ENCODE data around the gene SLC11A1. TPM values are rescaled to one million over a fixed set of nuclear protein-coding genes. Genes with fewer than 3 reads are reported as not detected.

SLC11A1 gene
- total and polyA plus RNA-seq, 4 donors: 1.9 to 56.1 (median 22.1) TPM

GRCh38 chr2:218370410-218371063 is 11.5 kb upstream of the SLC11A1 start:
- ATAC-seq (ENCODE audit: low FRiP score) (no peak), DNase-seq (peak in 1 of 2 donors; percentile 78)
- Histone ChIP-seq H3K4me1 (ENCODE audit: control insufficient read depth in 1 of 2, insufficient read depth in 2 of 2, low read length in 2 of 2) (no peaks in the 10 kb centered on the region), H3K27ac (ENCODE audit: low read depth in 1 of 2, low read length in 2 of 2) (peak overlapping the region in 1 of 2 donors; percentile 17), H3K4me3 (ENCODE audit: low read length in 2 of 2) (no peak overlapping the region), H3K36me3 (ENCODE audit: control insufficient read depth in 1 of 2, insufficient read depth in 2 of 2, low read length in 1 of 2) (no peaks in the 10 kb centered on the region), H3K9me3 (ENCODE audit: control insufficient read depth, low read length) (no peaks in the 10 kb centered on the region), H3K27me3 (ENCODE audit: control insufficient read depth in 1 of 2, insufficient read depth in 2 of 2, low read length in 1 of 2) (no peaks in the 10 kb centered on the region)
- WGBS, 2 donors: 58 to 62% methylated on average over 11 of the region's 11 CpGs
- intact Hi-C loops (cut with DNase I): loop anchor here in 1 of 2 donors (2.0 kb wide), 1 partner anchor 24 kb away; no protein-coding TSS in a partner anchor

GRCh38 chr2:218371983-218372350 is 10.1 kb upstream of the SLC11A1 start:
- Histone ChIP-seq H3K9me3 (ENCODE audit: control insufficient read depth, low read length) (no peaks in the 10 kb centered on the region), H3K36me3 (ENCODE audit: control insufficient read depth in 1 of 2, insufficient read depth in 2 of 2, low read length in 1 of 2) (no peaks in the 10 kb centered on the region), H3K4me3 (ENCODE audit: low read length in 2 of 2) (no peak overlapping the region), H3K4me1 (ENCODE audit: control insufficient read depth in 1 of 2, insufficient read depth in 2 of 2, low read length in 2 of 2) (no peaks in the 10 kb centered on the region), H3K27ac (ENCODE audit: low read depth in 1 of 2, low read length in 2 of 2) (no peak overlapping the region), H3K27me3 (ENCODE audit: control insufficient read depth in 1 of 2, insufficient read depth in 2 of 2, low read length in 1 of 2) (no peaks in the 10 kb centered on the region)
- DNase-seq (peak in 1 of 2 donors; percentile 32), ATAC-seq (ENCODE audit: low FRiP score) (no peak)
- intact Hi-C loops (cut with DNase I): loop anchor here in 1 of 2 donors (2.0 kb wide), 1 partner anchor 23 kb away; no protein-coding TSS in a partner anchor

- DNase-seq: peak in 1 of 2 donors; percentile 3
- Histone ChIP-seq H3K36me3 (ENCODE audit: control insufficient read depth in 1 of 2, insufficient read depth in 2 of 2, low read length in 1 of 2) (no peaks in the 10 kb centered on the region), H3K4me1 (ENCODE audit: control insufficient read depth in 1 of 2, insufficient read depth in 2 of 2, low read length in 2 of 2) (no peaks in the 10 kb centered on the region), H3K27me3 (ENCODE audit: control insufficient read depth in 1 of 2, insufficient read depth in 2 of 2, low read length in 1 of 2) (no peaks in the 10 kb centered on the region), H3K27ac (ENCODE audit: low read depth in 1 of 2, low read length in 2 of 2) (no peak overlapping the region), H3K4me3 (ENCODE audit: low read length in 2 of 2) (no peak overlapping the region), H3K9me3 (ENCODE audit: control insufficient read depth, low read length) (no peaks in the 10 kb centered on the region)
- intact Hi-C loops (cut with DNase I): no loop called here
- ATAC-seq (ENCODE audit: low FRiP score): no peak
- WGBS, 2 donors: 72 to 73% methylated on average over 4 of the region's 4 CpGs
Measured at GRCh38 chr2:218374795-218375194, 7.3 kb upstream of the SLC11A1 start.

GRCh38 chr2:218375212-218375611 is 6.9 kb upstream of the SLC11A1 start:
- ATAC-seq (ENCODE audit: low FRiP score): no peak
- no peak for DNase-seq
- Histone ChIP-seq H3K4me1 (ENCODE audit: control insufficient read depth in 1 of 2, insufficient read depth in 2 of 2, low read length in 2 of 2) (no peaks in the 10 kb centered on the region), H3K4me3 (ENCODE audit: low read length in 2 of 2) (no peak overlapping the region), H3K27ac (ENCODE audit: low read depth in 1 of 2, low read length in 2 of 2) (no peak overlapping the region), H3K9me3 (ENCODE audit: control insufficient read depth, low read length) (no peaks in the 10 kb centered on the region), H3K27me3 (ENCODE audit: control insufficient read depth in 1 of 2, insufficient read depth in 2 of 2, low read length in 1 of 2) (no peaks in the 10 kb centered on the region), H3K36me3 (ENCODE audit: control insufficient read depth in 1 of 2, insufficient read depth in 2 of 2, low read length in 1 of 2) (no peaks in the 10 kb centered on the region)
- intact Hi-C loops (cut with DNase I): no loop called here
- 11 to 14% methylated on average over 2 of the region's 2 CpGs for WGBS, 2 donors

- Histone ChIP-seq H3K27ac (ENCODE audit: low read depth in 1 of 2, low read length in 2 of 2) (no peak overlapping the region), H3K4me3 (ENCODE audit: low read length in 2 of 2) (no peak overlapping the region), H3K4me1 (ENCODE audit: control insufficient read depth in 1 of 2, insufficient read depth in 2 of 2, low read length in 2 of 2) (no peaks in the 10 kb centered on the region), H3K27me3 (ENCODE audit: control insufficient read depth in 1 of 2, insufficient read depth in 2 of 2, low read length in 1 of 2) (no peaks in the 10 kb centered on the region), H3K9me3 (ENCODE audit: control insufficient read depth, low read length) (no peaks in the 10 kb centered on the region), H3K36me3 (ENCODE audit: control insufficient read depth in 1 of 2, insufficient read depth in 2 of 2, low read length in 1 of 2) (no peaks in the 10 kb centered on the region)
- 88 to 90% methylated on average over 5 of the region's 5 CpGs for WGBS, 2 donors
- DNase-seq (no peak), ATAC-seq (ENCODE audit: low FRiP score) (no peak)
- intact Hi-C loops (cut with DNase I): no loop called here
Measured at GRCh38 chr2:218378053-218378452, 4.0 kb upstream of the SLC11A1 start.

- Histone ChIP-seq H3K36me3 (ENCODE audit: control insufficient read depth in 1 of 2, insufficient read depth in 2 of 2, low read length in 1 of 2) (no peaks in the 10 kb centered on the region), H3K4me1 (ENCODE audit: control insufficient read depth in 1 of 2, insufficient read depth in 2 of 2, low read length in 2 of 2) (no peaks in the 10 kb centered on the region), H3K27me3 (ENCODE audit: control insufficient read depth in 1 of 2, insufficient read depth in 2 of 2, low read length in 1 of 2) (no peaks in the 10 kb centered on the region), H3K9me3 (ENCODE audit: control insufficient read depth, low read length) (no peaks in the 10 kb centered on the region), H3K4me3 (ENCODE audit: low read length in 2 of 2) (no peak overlapping the region), H3K27ac (ENCODE audit: low read depth in 1 of 2, low read length in 2 of 2) (no peak overlapping the region)
- DNase-seq: no peak
- intact Hi-C loops (cut with DNase I): no loop called here
- 94 to 97% methylated on average over 6 of the region's 6 CpGs for WGBS, 2 donors
- ATAC-seq (ENCODE audit: low FRiP score): no peak
Measured at GRCh38 chr2:218382785-218383184, 712 bp downstream of the SLC11A1 start.

GRCh38 chr2:218383892-218384519 is 1.9 kb downstream of the SLC11A1 start:
- intact Hi-C loops (cut with DNase I): no loop called here
- Histone ChIP-seq H3K4me3 (ENCODE audit: low read length in 2 of 2) (no peak overlapping the region), H3K9me3 (ENCODE audit: control insufficient read depth, low read length) (no peaks in the 10 kb centered on the region), H3K27ac (ENCODE audit: low read depth in 1 of 2, low read length in 2 of 2) (no peak overlapping the region), H3K4me1 (ENCODE audit: control insufficient read depth in 1 of 2, insufficient read depth in 2 of 2, low read length in 2 of 2) (no peaks in the 10 kb centered on the region), H3K36me3 (ENCODE audit: control insufficient read depth in 1 of 2, insufficient read depth in 2 of 2, low read length in 1 of 2) (no peaks in the 10 kb centered on the region), H3K27me3 (ENCODE audit: control insufficient read depth in 1 of 2, insufficient read depth in 2 of 2, low read length in 1 of 2) (no peaks in the 10 kb centered on the region)
- ATAC-seq (ENCODE audit: low FRiP score): no peak
- peak in 1 of 2 donors; percentile 51 for DNase-seq
- 89 to 90% methylated on average over 10 of the region's 10 CpGs for WGBS, 2 donors

- intact Hi-C loops (cut with DNase I): no loop called here
- Histone ChIP-seq H3K4me3 (ENCODE audit: low read length in 2 of 2) (no peak overlapping the region), H3K4me1 (ENCODE audit: control insufficient read depth in 1 of 2, insufficient read depth in 2 of 2, low read length in 2 of 2) (no peaks in the 10 kb centered on the region), H3K27ac (ENCODE audit: low read depth in 1 of 2, low read length in 2 of 2) (no peak overlapping the region), H3K27me3 (ENCODE audit: control insufficient read depth in 1 of 2, insufficient read depth in 2 of 2, low read length in 1 of 2) (no peaks in the 10 kb centered on the region), H3K9me3 (ENCODE audit: control insufficient read depth, low read length) (no peaks in the 10 kb centered on the region), H3K36me3 (ENCODE audit: control insufficient read depth in 1 of 2, insufficient read depth in 2 of 2, low read length in 1 of 2) (no peaks in the 10 kb centered on the region)
- WGBS, 2 donors: 87 to 88% methylated on average over 9 of the region's 9 CpGs
- no peak for ATAC-seq (ENCODE audit: low FRiP score)
- DNase-seq: no peak
Measured at GRCh38 chr2:218384975-218385374, 2.9 kb downstream of the SLC11A1 start.

Measured in aorta (tissue), 5 donors.